Measurements from ENCODE around the gene FUOM. TPM values are rescaled to one million over a fixed set of nuclear protein-coding genes. Genes with fewer than 3 reads are reported as not detected.

FUOM gene
- total RNA-seq, 1 experiment from 2014 or later, result 41.8 TPM

DNA sequence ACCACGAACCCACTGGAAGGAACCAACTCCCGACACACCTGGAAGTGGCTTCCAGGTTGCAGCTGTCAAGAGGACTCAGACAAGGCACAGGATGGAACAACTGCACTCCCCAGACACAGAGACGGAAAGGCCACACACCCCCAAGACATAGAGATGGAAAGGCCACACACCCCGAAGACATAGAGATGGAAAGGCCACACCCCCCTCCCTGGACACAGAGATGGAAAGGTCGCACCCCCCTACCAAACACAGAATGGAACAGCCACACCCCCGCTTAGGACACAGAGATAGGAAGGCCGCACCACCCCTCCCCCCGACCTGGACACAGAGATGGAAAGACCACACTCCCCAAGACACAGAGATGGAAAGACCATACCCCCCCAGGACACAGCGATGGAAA, 41.6 kb downstream of the FUOM start:
- H2BK120ac ChIP-seq (ENCODE audit: low read depth, low read length, poor library complexity, severe bottlenecking), result no peak overlapping the region
- Mint-ChIP-seq H3K9me3 (peaks cover 4 to 5% of the 10 kb centered on the region in 2 experiments; a peak in 4 of 5 replicates), H3K27ac (no peak overlapping the region), H3K27me3 (ENCODE audit: low read depth) (peaks cover 25% of the 10 kb centered on the region), H3K36me3 (ENCODE audit: insufficient read depth in 1 of 3, low read depth in 3 of 3) (peaks cover 2 to 17% (median 15%) of the 10 kb centered on the region in 3 experiments; a peak in 6 of 7 replicates), H3K4me1 (peaks cover 0 to 9% of the 10 kb centered on the region in 2 experiments; a peak in 1 of 4 replicates), H3K4me3 (no peak overlapping the region)
- no peaks in the 10 kb centered on the region for H3K9me3 ChIP-seq (ENCODE audit: control insufficient read depth, low read depth, low read length)
- H2AK5ac ChIP-seq (ENCODE audit: insufficient read length, low read length), result no peak overlapping the region
- H3K4ac ChIP-seq (ENCODE audit: low read depth, low read length), result no peak overlapping the region
- no peaks in the 10 kb centered on the region for H3K79me1 ChIP-seq (ENCODE audit: insufficient read depth, low read depth, low read length, poor library complexity, severe bottlenecking)
- no peak overlapping the region for H4K5ac ChIP-seq (ENCODE audit: insufficient read length, low read depth, low read length)
- H3K79me2 ChIP-seq (ENCODE audit: insufficient read depth, low read length), result no peaks in the 10 kb centered on the region
- H2BK15ac ChIP-seq (ENCODE audit: low read depth, low read length), result no peak overlapping the region
- H3K27ac ChIP-seq (ENCODE audit: insufficient read length, low read depth, low read length), result no peak overlapping the region
- peaks cover 4% of the 10 kb centered on the region; the same call in 1 of the 2 replicates for H3K27me3 ChIP-seq (ENCODE audit: insufficient read depth, low read length)
- H4K91ac ChIP-seq (ENCODE audit: insufficient read length, low read depth, low read length), result no peak overlapping the region
- no peak overlapping the region for H4K8ac ChIP-seq (replicated peaks; ENCODE audit: insufficient read length, low read depth, low read length)
- no peak overlapping the region for H3K4me2 ChIP-seq (ENCODE audit: insufficient read depth, insufficient read length, low read length)
- DNase-seq, result no peak
- no peak overlapping the region for H2AFZ ChIP-seq (ENCODE audit: low read length)
- no peak overlapping the region for H3T11ph ChIP-seq (ENCODE audit: low read length)
- H3K14ac ChIP-seq (ENCODE audit: insufficient read depth, low read length), result no peak overlapping the region
- no peak overlapping the region for H2BK20ac ChIP-seq (ENCODE audit: low read depth, low read length, poor library complexity, severe bottlenecking)
- no peak overlapping the region for H3K23ac ChIP-seq (ENCODE audit: insufficient read length, low read depth, low read length)
- TF ChIP-seq, protein P1, sequence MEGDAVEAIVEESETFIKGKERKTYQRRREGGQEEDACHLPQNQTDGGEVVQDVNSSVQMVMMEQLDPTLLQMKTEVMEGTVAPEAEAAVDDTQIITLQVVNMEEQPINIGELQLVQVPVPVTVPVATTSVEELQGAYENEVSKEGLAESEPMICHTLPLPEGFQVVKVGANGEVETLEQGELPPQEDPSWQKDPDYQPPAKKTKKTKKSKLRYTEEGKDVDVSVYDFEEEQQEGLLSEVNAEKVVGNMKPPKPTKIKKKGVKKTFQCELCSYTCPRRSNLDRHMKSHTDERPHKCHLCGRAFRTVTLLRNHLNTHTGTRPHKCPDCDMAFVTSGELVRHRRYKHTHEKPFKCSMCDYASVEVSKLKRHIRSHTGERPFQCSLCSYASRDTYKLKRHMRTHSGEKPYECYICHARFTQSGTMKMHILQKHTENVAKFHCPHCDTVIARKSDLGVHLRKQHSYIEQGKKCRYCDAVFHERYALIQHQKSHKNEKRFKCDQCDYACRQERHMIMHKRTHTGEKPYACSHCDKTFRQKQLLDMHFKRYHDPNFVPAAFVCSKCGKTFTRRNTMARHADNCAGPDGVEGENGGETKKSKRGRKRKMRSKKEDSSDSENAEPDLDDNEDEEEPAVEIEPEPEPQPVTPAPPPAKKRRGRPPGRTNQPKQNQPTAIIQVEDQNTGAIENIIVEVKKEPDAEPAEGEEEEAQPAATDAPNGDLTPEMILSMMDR (conservative IDR thresholded peaks at IDR 0.05), result no peak
- no peak overlapping the region for H2BK5ac ChIP-seq (ENCODE audit: insufficient read length, low read length)
- WGBS (ENCODE audit: extremely low coverage, insufficient read length, low lambda C conversion rate), result no CpG with 5 or more reads among the region's 9 CpGs
- no peaks in the 10 kb centered on the region for H3K23me2 ChIP-seq (ENCODE audit: insufficient read length, low read depth, low read length, poor library complexity, severe bottlenecking)
- no peaks in the 10 kb centered on the region for H4K20me1 ChIP-seq (ENCODE audit: control insufficient read depth, insufficient read depth, insufficient read length)
- H3K4me1 ChIP-seq (ENCODE audit: insufficient read depth, low read length), result no peaks in the 10 kb centered on the region
- H3K9ac ChIP-seq (ENCODE audit: extremely low read depth, insufficient read length, low read length), result no peak overlapping the region
- H2BK12ac ChIP-seq (ENCODE audit: insufficient read length, low read depth, low read length), result no peak overlapping the region
- no peak overlapping the region for H3K56ac ChIP-seq (ENCODE audit: insufficient read length, low read depth, low read length)
- no peak overlapping the region for H3K18ac ChIP-seq (ENCODE audit: insufficient read length, low read depth, low read length)
